Naive thymus-derived CD4-positive, alpha-beta T cell (primary cell): ENCODE measurements around the gene CTU1. TPM values are rescaled to one million over a fixed set of nuclear protein-coding genes. Genes with fewer than 3 reads are reported as not detected.
A peak's percentile ranks its signal among the peaks of the same experiment; 100 is the strongest.

Experiments used
- ATAC-seq: fragments of 150-1000 bp; cut with Tn5 transposase; 2 replicates; pipeline ENCODE4 v1.10.0; 2021; ENCODE audit warnings: mild to moderate bottlenecking, moderate library complexity
- CTCF ChIA-PET: fragments of 350-600 bp; sonication (Branson Sonifier 250); formaldehyde crosslinking; loops from one replicate; lab custom pipeline; 2021; ENCODE audit warnings: antibody characterized with exemption; lab: Charles Lee
- POLR2A ChIA-PET: fragments of 350-600 bp; sonication (Branson Sonifier 250); formaldehyde crosslinking; loops from one replicate; lab custom pipeline; 2021; ENCODE audit warnings: antibody characterized with exemption, inconsistent platforms; lab: Charles Lee
- DNase-seq, 9 donors: peaks; one replicate each; pipeline versions ENCODE4 v3.0.0 to v3.0.0-alpha.2; 2020 to 2022; ENCODE audit warnings: mixed read lengths in 1 of 9
- H3K27ac ChIP-seq: one replicate; pipeline ENCODE4 v1.7.0; 2013; ENCODE audit warnings: mild to moderate bottlenecking, low read depth, low read length, moderate library complexity
- H3K27me3 ChIP-seq, 2 donors: one replicate each; pipeline ENCODE4 v1.7.0; 2013; ENCODE audit warnings: low read length in 2 of 2, mild to moderate bottlenecking in 2 of 2, moderate library complexity in 2 of 2; ENCODE audit not compliant: control insufficient read depth in 2 of 2, insufficient read depth in 2 of 2
- H3K36me3 ChIP-seq, 3 experiments: 1 replicate in 2 of 3; 2 replicates in 1 of 3; pipeline ENCODE4 v1.7.0; 2013; ENCODE audit warnings: low read length in 3 of 3, mild to moderate bottlenecking in 3 of 3, moderate library complexity in 1 of 3; ENCODE audit not compliant: insufficient read depth in 3 of 3, control insufficient read depth in 2 of 3
- H3K4me1 ChIP-seq, 2 donors: one replicate each; pipeline ENCODE4 v1.7.0; 2013; ENCODE audit warnings: low read length in 2 of 2, mild to moderate bottlenecking in 2 of 2, moderate library complexity in 1 of 2; ENCODE audit not compliant: control insufficient read depth in 2 of 2, insufficient read depth in 2 of 2
- H3K4me3 ChIP-seq: 2 replicates; pipeline ENCODE4 v1.7.0; 2013; ENCODE audit warnings: mild to moderate bottlenecking, low read length
- H3K9me3 ChIP-seq, 3 experiments: 1 replicate in 2 of 3; 2 replicates in 1 of 3; pipeline ENCODE4 v1.7.0; 2013; ENCODE audit warnings: low read length in 3 of 3; ENCODE audit not compliant: control insufficient read depth in 2 of 3
- H3K27ac Mint-ChIP-seq, 9 donors: one replicate each; pipeline ENCODE4 v1.8.0; 2020 to 2022; ENCODE audit warnings: mixed read lengths in 9 of 9, mild to moderate bottlenecking in 8 of 9, moderate library complexity in 5 of 9, inconsistent platforms in 2 of 9
- H3K27me3 Mint-ChIP-seq, 5 donors: one replicate each; pipeline ENCODE4 v1.8.0; 2021 to 2022; ENCODE audit warnings: mixed read lengths in 5 of 5, mild to moderate bottlenecking in 1 of 5
- H3K36me3 Mint-ChIP-seq, 5 donors: one replicate each; pipeline ENCODE4 v1.8.0; 2020 to 2022; ENCODE audit warnings: mixed read lengths in 5 of 5, mild to moderate bottlenecking in 3 of 5, inconsistent platforms in 1 of 5
- H3K4me1 Mint-ChIP-seq, 7 donors: one replicate each; pipeline ENCODE4 v1.8.0; 2020 to 2022; ENCODE audit warnings: mixed read lengths in 7 of 7, mild to moderate bottlenecking in 3 of 7, inconsistent platforms in 1 of 7
- H3K4me3 Mint-ChIP-seq, 10 donors: one replicate each; pipeline ENCODE4 v1.8.0; 2020 to 2022; ENCODE audit warnings: mild to moderate bottlenecking in 10 of 10, mixed read lengths in 10 of 10, moderate library complexity in 6 of 10, inconsistent platforms in 2 of 10
- H3K9me3 Mint-ChIP-seq, 11 donors: one replicate each; pipeline ENCODE4 v1.8.0; 2020 to 2022; ENCODE audit warnings: mixed read lengths in 11 of 11, mild to moderate bottlenecking in 4 of 11, inconsistent platforms in 1 of 11, moderate library complexity in 1 of 11
- intact Hi-C, 2 donors: fragments of 100-400 bp; cut with micrococcal nuclease; formaldehyde crosslinking; loops; one replicate each; pipeline ENCODE4 v1.15.1; 2023
- polyA plus RNA-seq, 2 donors: library from polyadenylated mRNA; unstranded; fragments of 300-500 nt; fragmentation: Illumina TruSeq; gene quantifications; one replicate each; pipeline ENCODE4 v1.2.3, GENCODE V29; 2021
- total RNA-seq, 6 experiments: library from RNA in 5 of 6; stranded (reverse) in 5 of 6; gene quantifications; 1 replicate in 5 of 6; 2 replicates in 1 of 6; pipeline ENCODE4 v1.2.3 and lab custom pipeline; 2021 to 2026

Gene CTU1
- total and polyA plus RNA-seq, 7 experiments from 2014 or later, result 3.0 to 11.8 (median 6.3) TPM

GRCh38 chr19:51086153-51086850 lies 21.9 kb downstream of the CTU1 start:
- Histone ChIP-seq H3K9me3 (no peaks in the 10 kb centered on the region), H3K36me3 (no peaks in the 10 kb centered on the region), H3K27ac (no peak overlapping the region), H3K4me3 (no peak overlapping the region), H3K27me3 (no peaks in the 10 kb centered on the region), H3K4me1 (no peaks in the 10 kb centered on the region)
- Mint-ChIP-seq H3K27ac (no peak overlapping the region), H3K4me1 (peaks cover 0 to 14% (median 0%) of the 10 kb centered on the region in 7 donors), H3K36me3 (peaks cover 0 to 8% (median 0%) of the 10 kb centered on the region in 5 donors), H3K27me3 (peaks cover 0 to 20% (median 12%) of the 10 kb centered on the region in 5 donors), H3K9me3 (peaks cover 0 to 2% (median 0%) of the 10 kb centered on the region in 11 donors), H3K4me3 (no peak overlapping the region)
- intact Hi-C loops, result no loop called here
- CTCF ChIA-PET, result no interaction called here
- POLR2A ChIA-PET, result no interaction called here
- ATAC-seq (no peak), DNase-seq (no peak)

GRCh38 chr19:51084505-51084904 lies 23.7 kb downstream of the CTU1 start:
- ChIA-PET CTCF (no interaction called here), POLR2A (no interaction called here)
- Histone ChIP-seq H3K4me1 (no peaks in the 10 kb centered on the region), H3K4me3 (no peak overlapping the region), H3K9me3 (no peaks in the 10 kb centered on the region), H3K36me3 (no peaks in the 10 kb centered on the region), H3K27me3 (no peaks in the 10 kb centered on the region), H3K27ac (no peak overlapping the region)
- Mint-ChIP-seq H3K27ac (peak overlapping the region in 1 of 9 donors; percentile 84), H3K4me1 (peaks cover 0 to 14% (median 0%) of the 10 kb centered on the region in 7 donors), H3K27me3 (peaks cover 0 to 20% (median 12%) of the 10 kb centered on the region in 5 donors), H3K4me3 (no peak overlapping the region), H3K36me3 (peaks cover 0 to 8% (median 0%) of the 10 kb centered on the region in 5 donors), H3K9me3 (peaks cover 0 to 2% (median 0%) of the 10 kb centered on the region in 11 donors)
- no peak for DNase-seq
- intact Hi-C loops, result no loop called here
- no peak for ATAC-seq

GRCh38 chr19:51083783-51084182 lies 24.4 kb downstream of the CTU1 start:
- Histone ChIP-seq H3K36me3 (no peaks in the 10 kb centered on the region), H3K27ac (no peak overlapping the region), H3K9me3 (no peaks in the 10 kb centered on the region), H3K27me3 (no peaks in the 10 kb centered on the region), H3K4me1 (no peaks in the 10 kb centered on the region), H3K4me3 (no peak overlapping the region)
- intact Hi-C loops, result no loop called here
- DNase-seq, result no peak
- peaks cover 0 to 20% (median 12%) of the 10 kb centered on the region in 5 donors for H3K27me3 Mint-ChIP-seq
- H3K4me1 Mint-ChIP-seq, result peaks cover 0 to 14% (median 0%) of the 10 kb centered on the region in 7 donors
- CTCF ChIA-PET, result no interaction called here
- ATAC-seq, result no peak
- peaks cover 0 to 4% (median 0%) of the 10 kb centered on the region in 5 donors for H3K36me3 Mint-ChIP-seq
- POLR2A ChIA-PET, result no interaction called here
- H3K27ac Mint-ChIP-seq, result no peak overlapping the region
- no peak overlapping the region for H3K4me3 Mint-ChIP-seq
- peaks cover 0 to 2% (median 0%) of the 10 kb centered on the region in 11 donors for H3K9me3 Mint-ChIP-seq

GRCh38 chr19:51083181-51083580 lies 25.0 kb downstream of the CTU1 start:
- H3K4me3 Mint-ChIP-seq, result no peak overlapping the region

GRCh38 chr19:51082611-51083010 lies 25.6 kb downstream of the CTU1 start, which contains the start of gene KLK14:
Gene KLK14 (minus strand): TSS chr19:51082887. CDS start chr19:51082614, 273 bp downstream.
- Histone ChIP-seq H3K36me3 (no peaks in the 10 kb centered on the region), H3K27ac (no peak within 1 kb of the TSS), H3K4me1 (no peaks in the 10 kb centered on the region), H3K27me3 (no peaks in the 10 kb centered on the region), H3K9me3 (no peaks in the 10 kb centered on the region), H3K4me3 (no peak within 1 kb of the TSS)
- POLR2A ChIA-PET, result no interaction called here
- no peak within 1 kb of the TSS for H3K27ac Mint-ChIP-seq
- DNase-seq (no peak), ATAC-seq (no peak)
- CTCF ChIA-PET, result no interaction called here
- peaks cover 0 to 20% (median 12%) of the 10 kb centered on the region in 5 donors for H3K27me3 Mint-ChIP-seq
- H3K4me1 Mint-ChIP-seq, result peaks cover 0 to 14% (median 0%) of the 10 kb centered on the region in 7 donors
- intact Hi-C loops, result no loop called here
- peaks cover 0 to 8% (median 0%) of the 10 kb centered on the region in 5 donors for H3K36me3 Mint-ChIP-seq
- H3K4me3 Mint-ChIP-seq, result no peak within 1 kb of the TSS
- peaks cover 0 to 2% (median 0%) of the 10 kb centered on the region in 11 donors for H3K9me3 Mint-ChIP-seq

More at GRCh38 chr19:51083181-51083580, 25.0 kb downstream of the CTU1 start:
- Histone ChIP-seq H3K27me3 (no peaks in the 10 kb centered on the region), H3K4me3 (no peak overlapping the region), H3K27ac (no peak overlapping the region), H3K4me1 (no peaks in the 10 kb centered on the region), H3K9me3 (no peaks in the 10 kb centered on the region), H3K36me3 (no peaks in the 10 kb centered on the region)
- Mint-ChIP-seq H3K4me1 (peaks cover 0 to 14% (median 0%) of the 10 kb centered on the region in 7 donors), H3K27ac (no peak overlapping the region), H3K27me3 (peaks cover 0 to 20% (median 12%) of the 10 kb centered on the region in 5 donors), H3K9me3 (peaks cover 0 to 2% (median 0%) of the 10 kb centered on the region in 11 donors), H3K36me3 (peaks cover 0 to 7% (median 0%) of the 10 kb centered on the region in 5 donors)
- DNase-seq (no peak), ATAC-seq (no peak)
- ChIA-PET CTCF (no interaction called here), POLR2A (no interaction called here)
- intact Hi-C loops, result no loop called here

GRCh38 chr19:51081476-51081875 lies 26.7 kb downstream of the CTU1 start:
- Mint-ChIP-seq H3K9me3 (peaks cover 0 to 2% (median 0%) of the 10 kb centered on the region in 11 donors), H3K27me3 (peaks cover 0 to 21% (median 12%) of the 10 kb centered on the region in 5 donors), H3K27ac (no peak overlapping the region), H3K4me1 (peaks cover 0 to 14% (median 0%) of the 10 kb centered on the region in 7 donors), H3K36me3 (peaks cover 0 to 8% (median 0%) of the 10 kb centered on the region in 5 donors), H3K4me3 (no peak overlapping the region)
- H3K4me3 ChIP-seq, result no peak overlapping the region
- ChIA-PET POLR2A (no interaction called here), CTCF (interaction anchor here (0.6 kb wide), 1 partner anchor 10 kb away, joined by 3 read pairs; no protein-coding TSS in a partner anchor)
- DNase-seq (no peak), ATAC-seq (no peak)
- H3K9me3 ChIP-seq, result no peaks in the 10 kb centered on the region
- no peaks in the 10 kb centered on the region for H3K27me3 ChIP-seq
- intact Hi-C loops, result no loop called here
- H3K27ac ChIP-seq, result no peak overlapping the region
- H3K4me1 ChIP-seq, result no peaks in the 10 kb centered on the region
- H3K36me3 ChIP-seq, result no peaks in the 10 kb centered on the region
